HL-60/S4 treated with phorbol 12-myristate 13-acetate at 8.2 ng/mL for 4 days and 3 days (cell line): Measurements from ENCODE around the gene SH3RF3.

Source experiments
- in situ Hi-C: fragments of 300-500 bp; cut with MboI; formaldehyde crosslinking; loops from 2 replicates; pipeline ENCODE4 v1.15.0; 2022; ENCODE audit warnings: low sequenced_read_pairs

The SH3RF3 gene

DNA sequence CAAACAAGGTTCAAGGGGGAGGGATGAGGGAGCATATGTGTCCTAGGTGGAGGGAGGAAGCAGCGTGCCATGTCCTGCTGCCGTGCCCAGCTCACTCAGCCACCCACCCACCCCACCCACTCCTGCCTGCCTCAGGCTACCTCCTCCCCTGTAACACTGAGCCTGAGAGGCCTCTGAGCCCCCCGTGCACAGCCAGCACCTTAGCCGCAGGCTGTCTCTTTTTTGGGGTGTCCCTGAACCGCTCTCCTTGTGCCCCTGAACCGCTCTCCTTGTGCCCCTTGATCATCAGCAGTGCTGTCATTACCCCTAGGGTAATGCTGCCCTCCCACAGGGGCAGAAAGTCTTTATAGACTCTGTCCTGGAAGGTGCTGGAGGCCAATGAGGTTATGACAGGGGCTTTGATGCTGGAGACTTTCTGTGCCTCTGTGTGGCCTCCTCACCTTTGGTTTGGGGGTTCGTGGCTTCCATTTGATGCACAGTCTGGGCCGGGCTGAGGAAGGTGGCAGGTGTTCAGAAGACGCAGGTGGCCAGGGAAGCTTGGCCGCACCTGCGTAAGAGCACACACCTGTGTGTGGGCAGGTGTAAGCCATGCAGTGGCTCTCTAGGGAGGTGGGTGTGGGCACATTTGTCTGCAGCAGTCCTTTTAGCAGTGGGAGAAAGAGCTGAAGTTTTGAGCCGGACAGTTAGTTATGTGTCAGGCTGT lies 344.8 kb downstream of the SH3RF3 start:
- in situ Hi-C loops, result no loop called here

DNA sequence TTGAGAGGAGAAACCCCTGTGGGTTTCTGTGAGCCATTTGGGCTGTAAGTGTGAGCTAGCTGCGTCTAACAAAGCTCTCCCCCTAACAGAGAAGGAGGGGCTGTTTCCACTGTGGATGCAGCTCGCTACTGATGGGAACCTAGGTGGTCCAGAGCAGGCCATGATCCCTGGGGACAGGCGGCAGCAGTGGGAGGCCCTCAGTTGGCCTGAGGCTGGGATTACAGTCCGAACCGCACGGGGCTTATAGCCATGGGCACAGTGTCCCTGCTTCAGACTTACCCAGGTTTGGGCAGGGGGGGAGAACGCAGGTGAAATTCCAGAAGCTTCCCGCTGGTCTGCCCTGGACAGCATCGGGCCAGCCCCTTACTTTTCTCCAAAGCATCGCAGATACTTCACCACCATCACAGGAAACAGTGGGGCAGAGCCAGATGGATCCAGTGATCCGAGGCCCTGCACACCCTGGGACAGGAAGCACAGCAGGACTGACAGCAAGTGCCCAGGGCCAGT lies 345.4 kb downstream of the SH3RF3 start:
- in situ Hi-C loops, result no loop called here

DNA sequence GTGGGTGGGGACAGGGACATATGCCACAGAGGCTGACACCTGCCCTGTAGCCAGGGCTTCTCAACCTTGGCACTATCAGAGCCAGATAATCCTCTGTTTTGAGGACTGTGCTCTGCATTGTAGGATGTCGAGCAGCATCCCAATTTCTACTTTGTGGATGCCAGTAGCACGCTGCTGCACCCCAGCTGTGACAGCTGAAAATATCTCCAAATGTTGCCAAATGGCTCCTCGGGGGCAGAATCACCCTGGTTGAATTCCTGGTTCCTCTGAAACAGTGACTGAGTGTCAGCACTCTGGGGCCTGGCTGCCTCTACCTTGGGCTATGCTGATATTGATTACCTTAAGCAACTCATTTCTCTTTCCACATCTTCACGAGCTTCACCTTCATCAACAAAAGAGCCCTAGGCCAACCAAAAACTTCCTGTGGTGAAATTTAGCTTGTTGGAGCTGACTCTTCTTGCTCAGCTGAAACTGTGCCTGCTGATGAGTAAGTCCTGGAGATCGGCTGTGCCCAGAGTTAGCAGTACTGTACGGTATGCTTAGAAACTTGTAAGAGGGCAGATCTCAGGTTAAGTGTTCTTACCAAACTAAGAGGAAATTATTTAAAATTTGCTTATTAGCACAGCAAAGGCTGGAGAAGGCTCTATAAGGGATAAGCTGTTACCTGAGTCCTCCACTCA lies 346.7 kb downstream of the SH3RF3 start:
- in situ Hi-C loops, result no loop called here

DNA sequence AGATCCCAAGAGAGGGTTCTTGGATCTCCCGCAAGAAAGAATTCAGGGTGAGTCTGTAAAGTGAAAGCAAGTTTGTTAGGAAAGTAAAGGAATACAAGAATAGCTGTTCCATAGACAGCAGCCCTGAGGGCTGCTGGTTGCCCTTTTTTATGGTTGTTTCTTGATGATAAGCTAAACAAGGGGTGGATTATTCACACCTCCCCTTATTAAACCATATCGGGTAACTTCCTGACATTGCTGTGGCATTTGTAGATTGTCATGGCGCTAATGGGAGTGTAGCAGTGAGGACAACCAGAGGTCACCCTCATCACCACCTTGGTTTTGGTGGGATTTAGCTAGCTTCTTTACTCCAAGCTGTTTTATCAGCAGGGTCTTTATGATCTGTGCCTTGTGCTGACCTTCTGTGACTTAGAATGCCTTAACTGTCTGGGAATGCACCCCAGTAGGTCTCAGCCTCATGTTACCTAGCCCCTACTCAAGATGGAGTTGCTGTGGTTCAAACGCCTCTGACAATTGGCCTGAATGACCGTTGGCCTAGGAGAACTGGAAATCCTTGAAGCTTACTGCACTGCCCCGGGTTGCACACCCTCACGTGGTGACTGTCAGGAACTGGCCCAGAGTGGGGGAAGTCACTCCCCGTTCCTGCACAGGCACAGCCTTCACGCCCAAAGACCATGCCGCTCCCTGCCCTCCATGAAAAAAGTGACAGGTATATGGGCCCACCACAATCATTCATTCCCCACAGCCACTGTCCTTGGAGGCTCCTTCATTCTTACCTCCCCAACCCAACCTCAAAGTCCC lies 347.8 kb downstream of the SH3RF3 start:
- in situ Hi-C loops, result no loop called here

DNA sequence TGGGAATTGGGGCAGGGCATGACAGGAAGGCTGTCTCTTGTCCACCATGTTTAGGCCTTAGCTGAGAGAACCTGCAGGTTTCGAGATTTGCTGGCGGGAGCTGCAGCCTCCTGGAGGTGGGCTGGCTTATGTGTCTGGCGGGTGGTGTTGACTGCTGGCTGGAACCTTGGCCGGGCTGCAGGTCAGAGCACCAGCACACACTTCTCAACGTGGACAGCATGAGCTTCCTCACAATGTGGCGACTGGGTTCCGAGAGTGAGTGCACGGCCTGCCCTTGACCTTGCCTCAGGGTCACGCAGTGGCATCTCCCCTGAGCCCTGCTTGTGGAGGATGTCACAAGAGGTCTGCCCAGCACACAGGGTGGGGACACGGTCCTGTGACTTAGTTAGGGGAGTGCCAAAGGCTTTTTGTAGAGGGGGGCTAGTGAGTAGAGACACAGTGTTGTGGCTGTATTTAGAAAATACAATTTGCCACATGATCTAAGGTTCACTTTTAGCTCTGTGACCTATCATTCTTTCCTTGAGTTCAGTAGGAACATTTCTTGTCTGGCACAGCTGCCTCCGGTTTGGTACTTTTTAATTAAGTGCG lies 350.0 kb downstream of the SH3RF3 start:
- in situ Hi-C loops, result no loop called here

DNA sequence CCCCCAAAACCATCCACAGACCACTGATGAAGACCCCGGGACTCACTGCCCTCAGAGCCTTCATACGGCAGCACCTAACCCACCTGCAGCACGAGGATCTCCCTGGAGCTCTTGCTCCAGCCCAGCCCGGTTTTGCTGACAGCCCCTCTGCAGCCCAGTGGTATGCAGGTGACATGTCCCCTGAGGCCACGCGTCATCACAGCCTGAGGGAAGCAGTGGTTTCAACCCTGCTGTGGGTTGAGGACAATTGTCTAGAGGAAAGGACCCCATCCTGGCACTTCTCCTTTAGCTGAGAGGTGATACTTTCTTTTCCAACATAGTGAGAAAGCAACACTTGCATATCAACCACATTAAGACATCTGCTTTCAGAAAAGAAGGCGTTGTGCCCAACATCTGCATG lies 350.8 kb downstream of the SH3RF3 start:
- in situ Hi-C loops, result no loop called here

DNA sequence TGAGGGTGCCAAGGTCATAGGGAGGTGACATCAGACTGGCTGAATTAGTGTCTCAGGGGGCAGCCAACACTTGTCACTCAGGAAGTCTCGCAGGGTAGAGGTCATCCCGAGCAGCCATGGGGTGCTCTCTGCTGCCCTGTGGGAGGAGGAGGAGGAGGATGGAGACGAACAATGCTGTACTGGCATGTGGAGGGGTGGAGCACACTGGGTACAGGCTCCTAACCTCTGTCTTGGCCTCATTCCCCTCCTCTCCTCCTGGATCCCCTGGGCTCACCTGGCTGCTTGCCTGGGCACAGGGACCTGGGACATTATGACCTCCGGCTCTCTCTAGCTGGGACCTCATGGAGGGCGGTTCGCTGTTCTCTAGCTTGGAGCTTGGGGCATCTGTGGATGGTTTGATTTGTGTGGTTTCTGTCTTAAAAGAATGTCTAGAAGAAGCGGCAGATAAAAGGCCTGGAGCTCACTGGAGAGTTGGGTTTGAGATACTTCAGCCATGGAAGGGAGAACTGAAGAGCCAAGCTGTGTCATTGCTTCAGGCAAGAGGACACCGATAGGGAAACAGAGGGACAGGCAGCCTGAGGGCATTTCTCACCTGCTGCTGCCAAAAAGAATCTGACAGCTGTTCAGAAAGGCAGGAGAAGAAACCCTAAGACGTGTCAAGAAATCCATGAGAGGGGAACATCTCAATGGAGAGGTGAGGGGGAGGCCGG lies 351.6 kb downstream of the SH3RF3 start:
- in situ Hi-C loops, result no loop called here

DNA sequence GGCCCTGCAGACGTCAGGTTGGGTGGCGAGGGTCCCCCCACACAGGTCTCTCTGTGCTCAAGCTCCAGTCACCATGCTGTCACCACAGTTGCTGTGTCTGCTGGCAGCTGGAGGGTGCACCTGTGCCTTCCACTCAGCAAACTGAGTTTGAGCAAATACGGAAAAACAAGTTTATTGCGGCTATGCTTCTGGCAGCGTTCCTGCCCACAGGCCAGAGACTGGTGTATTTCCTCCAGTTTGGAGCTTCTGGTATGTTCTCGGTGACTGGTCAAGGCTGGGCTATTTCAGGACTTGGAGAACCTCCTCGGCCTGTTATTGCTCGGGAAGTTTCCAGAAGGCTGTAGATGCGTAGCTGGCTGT lies 352.2 kb downstream of the SH3RF3 start:
- in situ Hi-C loops, result no loop called here

DNA sequence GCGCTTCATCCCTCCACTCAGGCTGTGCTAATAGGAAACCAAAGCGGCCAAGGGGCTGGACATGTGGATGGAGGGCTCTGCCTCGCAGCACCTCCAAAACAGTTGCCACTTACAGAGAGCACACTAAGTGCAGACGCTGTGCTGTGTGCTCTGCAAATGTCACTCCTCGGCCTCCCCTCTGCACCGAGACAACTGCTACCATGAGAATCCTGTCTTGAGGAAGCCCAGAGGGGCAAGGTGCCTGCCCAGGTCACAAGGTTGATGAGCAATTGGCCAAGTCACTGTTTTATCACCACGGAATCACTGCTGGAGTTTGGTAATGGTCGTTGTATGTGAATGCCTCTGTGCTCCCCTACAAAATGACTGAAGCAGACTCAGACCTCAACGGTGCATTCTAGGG lies 352.6 kb downstream of the SH3RF3 start:
- in situ Hi-C loops, result no loop called here

DNA sequence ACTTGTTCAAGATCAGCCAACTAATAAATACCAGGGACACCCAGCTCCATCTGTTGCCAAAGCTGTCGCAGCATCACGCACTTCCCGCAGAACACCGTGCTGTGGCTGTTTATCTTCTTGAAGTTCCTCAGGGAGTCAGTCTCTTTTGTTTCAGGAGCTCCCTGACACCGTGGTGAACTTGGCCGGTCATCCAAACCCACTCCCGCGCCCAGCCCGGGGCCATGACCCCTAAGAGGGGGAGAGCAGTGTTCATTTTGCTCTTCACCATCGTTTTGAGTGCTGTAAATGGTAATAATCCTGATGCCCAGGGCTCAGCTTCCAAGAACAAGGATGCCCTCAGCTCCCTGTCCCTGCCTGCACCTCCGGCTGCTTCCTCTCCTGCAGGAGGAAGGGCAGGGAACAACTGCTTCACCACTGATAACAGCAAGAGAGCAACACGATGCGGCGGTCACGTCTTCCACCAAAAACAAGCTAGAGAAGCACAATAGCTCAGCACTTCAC lies 353.4 kb downstream of the SH3RF3 start:
- in situ Hi-C loops, result no loop called here

DNA sequence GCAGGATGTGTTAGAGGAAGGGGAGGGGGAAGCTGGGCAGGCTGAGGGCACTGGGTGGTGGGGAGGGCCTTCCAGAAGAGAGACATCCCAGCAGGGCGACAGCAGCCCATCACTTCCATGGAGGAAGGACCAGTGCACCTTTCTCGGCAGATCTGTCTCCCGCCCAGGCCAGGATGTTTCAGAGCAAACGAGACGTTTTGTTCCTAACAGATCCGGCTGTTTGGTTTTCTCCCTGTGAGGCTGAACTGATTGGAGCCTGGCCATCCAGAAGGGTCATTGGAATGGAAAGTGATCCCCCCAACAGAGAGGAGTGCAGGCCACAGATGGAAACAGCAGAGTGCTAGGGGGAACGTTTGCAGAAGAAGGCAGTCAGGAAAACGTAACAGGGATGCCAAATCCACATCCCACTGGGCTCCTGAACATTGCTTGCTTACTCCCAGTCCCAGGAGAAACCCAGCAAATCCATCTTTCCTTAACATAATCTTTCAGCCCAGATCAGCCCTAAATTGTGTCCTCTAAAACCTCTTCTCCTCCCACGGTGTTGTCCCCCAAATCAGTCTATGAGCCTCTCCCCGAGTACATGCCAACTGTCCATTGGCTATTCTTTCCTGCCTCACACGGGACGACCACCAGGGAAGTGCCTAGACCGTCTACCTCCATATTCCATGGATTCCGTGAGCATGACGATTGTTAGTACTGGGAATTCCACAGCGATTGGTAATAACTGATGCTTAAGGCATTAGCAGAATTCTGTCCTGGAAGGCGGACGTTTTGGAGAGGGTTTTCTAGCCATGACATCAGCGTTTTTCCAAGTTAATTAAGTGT lies 357.9 kb downstream of the SH3RF3 start:
- in situ Hi-C loops, result no loop called here

DNA sequence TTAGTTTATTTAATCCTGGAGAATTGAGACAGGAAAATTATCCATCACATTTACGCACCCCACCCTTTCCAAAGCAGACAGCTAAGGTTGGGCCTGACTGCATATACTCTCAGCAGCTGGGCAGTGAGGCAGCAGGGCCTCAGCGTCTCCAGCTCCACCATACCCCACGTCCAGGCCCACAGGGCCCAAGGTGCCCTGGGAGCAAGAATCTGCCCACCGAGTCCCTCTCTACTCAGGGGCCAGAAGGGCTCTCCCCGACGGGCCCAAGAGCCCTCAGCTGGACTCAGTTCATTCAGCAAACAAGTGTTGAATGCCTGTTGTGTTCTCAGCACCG lies 358.5 kb downstream of the SH3RF3 start:
- in situ Hi-C loops, result no loop called here

DNA sequence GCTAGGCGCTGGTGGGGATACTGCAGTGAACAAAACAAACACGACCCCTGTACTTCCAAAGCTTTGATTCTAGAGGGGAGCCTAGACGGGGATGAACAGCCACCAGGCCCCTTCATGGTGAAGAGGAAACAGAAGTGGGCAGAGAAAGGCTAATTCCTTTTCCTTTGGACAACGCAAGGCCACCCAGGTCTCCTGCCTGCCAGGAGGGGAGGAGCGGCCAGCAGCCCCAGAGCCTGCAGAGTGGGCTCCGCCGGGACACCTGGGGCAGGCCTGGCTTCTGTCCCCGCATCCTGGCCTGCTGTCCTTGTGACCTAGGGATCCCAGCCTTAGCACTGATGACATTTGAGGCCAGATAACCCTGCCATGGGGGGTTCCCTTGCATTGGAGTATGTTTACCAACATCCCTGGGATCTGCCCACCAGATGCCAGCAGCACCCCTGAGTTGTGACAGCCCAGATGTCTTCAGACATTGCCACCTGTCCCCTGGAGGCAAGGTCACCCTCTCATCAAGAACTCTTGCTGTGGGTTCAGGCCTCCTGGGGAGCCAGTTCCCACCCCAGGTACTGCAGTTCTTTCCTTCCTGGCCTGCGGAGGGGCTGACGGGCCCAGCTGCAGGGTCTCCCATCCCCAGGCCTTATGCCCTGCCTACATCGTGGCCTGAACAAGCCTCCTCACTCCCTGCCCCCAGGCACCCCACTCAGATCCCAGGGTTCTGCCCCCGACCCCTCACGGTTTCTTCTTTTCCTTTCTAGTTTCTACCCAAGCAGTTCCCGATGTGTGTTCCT lies 359.1 kb downstream of the SH3RF3 start:
- in situ Hi-C loops, result no loop called here

DNA sequence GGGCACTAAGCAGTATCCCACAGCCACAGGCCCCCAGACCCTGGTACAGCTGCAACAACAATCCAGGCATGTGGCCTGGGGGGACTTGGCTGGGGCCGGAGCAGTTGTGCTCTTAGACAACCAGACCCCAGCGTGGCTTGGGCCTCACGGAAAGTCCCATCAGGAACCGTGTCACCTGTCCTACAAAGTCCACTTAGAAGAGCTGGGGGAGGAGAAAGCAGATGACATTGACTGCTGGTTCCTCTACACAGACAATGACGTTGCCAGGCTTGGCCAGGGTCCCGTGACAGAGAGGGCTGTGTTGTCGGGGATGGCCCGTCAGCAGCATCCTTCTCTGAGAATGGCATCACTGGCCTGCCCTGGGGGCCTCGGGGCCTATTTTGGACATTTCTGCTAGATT lies 360.3 kb downstream of the SH3RF3 start:
- in situ Hi-C loops, result no loop called here

DNA sequence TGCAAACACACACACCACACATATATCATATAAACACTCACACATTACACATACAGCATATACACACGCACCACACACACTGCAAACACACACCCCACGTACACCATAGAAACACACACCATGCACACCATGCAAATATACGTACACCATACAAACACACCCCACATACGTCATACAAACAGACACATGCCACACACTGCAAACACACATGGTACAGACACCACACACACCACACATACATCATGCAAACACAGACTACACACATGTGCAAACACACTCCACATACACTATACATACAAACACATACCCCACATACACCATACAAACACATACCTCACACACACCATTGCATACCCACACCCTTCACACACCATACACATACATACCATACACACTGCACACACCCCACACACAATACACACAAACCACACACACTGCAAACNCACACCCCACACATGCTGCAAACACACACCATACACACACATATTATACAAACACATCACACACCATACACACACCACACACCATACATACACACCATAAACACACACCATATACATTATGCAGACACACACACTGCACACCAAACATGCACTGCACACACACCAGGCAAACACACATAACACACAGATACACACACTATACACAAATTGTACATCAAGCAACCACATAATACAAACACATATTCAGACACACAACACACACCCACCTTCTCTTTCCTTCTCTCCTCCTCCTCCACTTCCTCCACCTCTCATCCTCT lies 364.4 kb downstream of the SH3RF3 start:
- in situ Hi-C loops, result no loop called here

DNA sequence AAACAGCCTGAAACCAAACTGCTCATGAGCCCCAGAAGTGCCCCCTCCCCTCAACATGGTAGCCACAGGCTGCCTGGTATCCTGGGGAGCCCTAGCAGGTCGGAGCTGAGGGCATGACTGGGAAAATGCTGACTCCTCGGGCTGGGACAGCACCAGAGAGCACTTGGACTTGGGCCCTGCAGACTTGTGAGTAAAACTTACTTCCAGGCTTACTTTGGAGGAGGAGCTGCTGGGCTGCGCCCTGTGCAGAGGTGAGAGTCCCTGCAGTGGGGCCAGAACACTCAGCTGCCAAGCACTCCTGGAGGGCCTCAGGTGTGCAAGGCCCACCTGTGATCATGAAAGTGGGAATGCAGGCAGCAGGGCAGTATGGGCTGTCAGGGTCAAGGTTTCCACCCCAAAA lies 365.3 kb downstream of the SH3RF3 start:
- in situ Hi-C loops, result no loop called here

DNA sequence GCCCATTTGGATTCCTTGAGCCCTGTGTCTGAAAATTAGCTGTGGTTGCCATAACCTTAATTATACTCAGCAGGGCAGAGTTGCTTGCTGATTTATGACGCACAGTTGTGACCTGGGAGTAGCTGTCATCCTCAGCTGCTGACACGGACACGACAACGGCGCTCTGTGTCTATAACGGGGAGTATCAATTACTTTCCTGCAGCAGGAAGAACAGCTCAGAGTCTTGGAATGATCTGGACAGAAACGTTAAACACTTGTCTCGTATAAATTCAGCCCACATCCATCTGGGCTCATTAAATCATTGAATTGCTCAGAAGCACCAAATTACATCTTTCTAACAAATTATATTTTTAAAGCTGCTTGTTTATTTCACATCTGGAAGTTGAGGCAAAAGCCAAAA lies 368.5 kb downstream of the SH3RF3 start:
- in situ Hi-C loops, result no loop called here
